ENCODE data around the gene CSE1L.

DNA sequence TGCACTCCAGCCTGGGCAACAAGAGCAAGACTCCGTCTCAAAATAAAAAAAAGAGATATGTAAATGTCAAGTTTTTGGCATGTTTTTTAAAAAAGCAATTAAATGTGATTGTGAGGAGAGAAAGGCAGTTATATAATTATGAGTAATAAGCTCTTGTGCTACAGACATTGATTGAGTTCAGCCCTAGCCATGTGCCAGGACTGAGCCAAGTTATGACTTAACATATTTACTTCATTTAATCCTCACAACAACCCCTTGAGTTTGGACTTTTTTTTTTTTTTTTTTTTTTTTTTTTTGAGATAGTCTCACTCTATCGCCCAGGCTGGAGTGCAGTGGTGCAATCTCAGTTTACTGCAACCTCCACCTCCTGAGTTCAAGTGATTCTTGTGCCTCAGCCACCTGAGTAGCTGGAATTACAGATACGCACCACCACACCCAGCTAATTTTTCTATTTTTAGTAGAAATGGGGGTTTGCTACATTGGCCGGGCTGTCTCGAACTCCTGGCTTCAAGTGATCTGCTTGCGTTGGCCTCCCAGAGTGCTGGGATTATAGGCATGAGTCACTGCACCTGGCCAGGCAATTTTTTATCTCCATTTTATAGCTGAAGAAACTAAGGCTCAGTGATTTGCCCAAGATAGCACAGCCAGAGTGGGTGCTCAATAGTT lies 15.0 kb upstream of the CSE1L start:
- no peak for TF ChIP-seq CTCF (IDR thresholded peaks at IDR 0.05)
- TF ChIP-seq POLR2A (IDR thresholded peaks at IDR 0.05), result no peak
